Suprapubic skin (tissue), 4 donors: ENCODE measurements around the gene L3MBTL4. TPM values are rescaled to one million over a fixed set of nuclear protein-coding genes. Genes with fewer than 3 reads are reported as not detected.

Source experiments
- DNase-seq, 2 donors: peaks; one replicate each; pipeline ENCODE4 v3.0.0-alpha.2; 2019; ENCODE audit warnings: low spot score in 2 of 2
- H3K27ac ChIP-seq: fragments of 200-600 bp; sonication (generic); one replicate; pipeline ENCODE4 v1.5.1; 2019
- H3K27me3 ChIP-seq: fragments of 200-600 bp; sonication (generic); one replicate; pipeline ENCODE4 v1.5.1; 2019
- H3K36me3 ChIP-seq: fragments of 200-600 bp; sonication (generic); one replicate; pipeline ENCODE4 v1.5.1; 2019
- H3K4me1 ChIP-seq: fragments of 200-600 bp; sonication (generic); one replicate; pipeline ENCODE4 v1.5.1; 2019
- H3K4me3 ChIP-seq: fragments of 200-600 bp; sonication (generic); one replicate; pipeline ENCODE4 v1.5.1; 2019; ENCODE audit warnings: mild to moderate bottlenecking
- H3K9me3 ChIP-seq: fragments of 200-600 bp; sonication (generic); one replicate; pipeline ENCODE4 v1.5.1; 2019
- CTCF ChIP-seq, 2 donors: fragments of 200-600 bp in 1 of 2; fragments of 450-650 bp in 1 of 2; sonication (generic) in 1 of 2; IDR thresholded peaks; one replicate each; pipeline ENCODE4 v1.5.1; 2016 to 2019; ENCODE audit warnings: antibody characterized with exemption in 2 of 2, mild to moderate bottlenecking in 1 of 2, moderate library complexity in 1 of 2
- EP300 ChIP-seq: sonication (generic); formaldehyde crosslinking; IDR thresholded peaks from one replicate; pipeline ENCODE4 v1.6.1; 2017; ENCODE audit warnings: antibody characterized with exemption
- POLR2A ChIP-seq, 2 donors: fragments of 450-650 bp; IDR thresholded peaks; one replicate each; pipeline ENCODE4 v1.6.1; 2017; ENCODE audit warnings: antibody characterized with exemption in 2 of 2, mild to moderate bottlenecking in 2 of 2, moderate library complexity in 2 of 2
- POLR2AphosphoS5 ChIP-seq, 3 donors: sonication (generic); formaldehyde crosslinking; IDR thresholded peaks; one replicate each; pipeline ENCODE4 v1.6.1; 2017; ENCODE audit warnings: antibody characterized with exemption in 3 of 3
- WGBS: methylation state at CpG from one replicate; pipeline ENCODE4 v1.1.5; 2018; 5-methylcytosine and 5-hydroxymethylcytosine counted together
- total RNA-seq, 4 donors: library from RNA; depleted of rRNA; stranded (reverse); fragments of >200 nt; gene quantifications; one replicate each; pipeline ENCODE4 v1.1.0, GENCODE V29; 2016

Gene L3MBTL4
- total RNA-seq, 4 donors from 2014 or later: 11.9 to 29.9 (median 14.4) TPM

GRCh38 chr18:5914951-5915350, 499.8 kb downstream of the L3MBTL4 start:
- TF ChIP-seq EP300 (no peak), CTCF (IDR thresholded peaks at IDR 0.05) (no peak), POLR2AphosphoS5 (IDR thresholded peaks at IDR 0.05) (no peak), POLR2A (IDR thresholded peaks at IDR 0.05) (no peak)
- H3K27me3 ChIP-seq: no peaks in the 10 kb centered on the region
- no peaks in the 10 kb centered on the region for H3K4me1 ChIP-seq
- no peak overlapping the region for H3K27ac ChIP-seq
- H3K4me3 ChIP-seq: no peak overlapping the region
- H3K9me3 ChIP-seq: no peaks in the 10 kb centered on the region
- no peaks in the 10 kb centered on the region for H3K36me3 ChIP-seq
- WGBS: 78% methylated on average over 5 of the region's 5 CpGs
- no peak for DNase-seq

- Histone ChIP-seq H3K27me3 (no peaks in the 10 kb centered on the region), H3K9me3 (no peaks in the 10 kb centered on the region), H3K4me3 (no peak overlapping the region), H3K27ac (no peak overlapping the region), H3K4me1 (no peaks in the 10 kb centered on the region), H3K36me3 (no peaks in the 10 kb centered on the region)
- TF ChIP-seq POLR2A (IDR thresholded peaks at IDR 0.05): no peak
- TF ChIP-seq CTCF (IDR thresholded peaks at IDR 0.05): no peak
- TF ChIP-seq POLR2AphosphoS5 (IDR thresholded peaks at IDR 0.05): no peak
- no peak for TF ChIP-seq EP300
- DNase-seq: no peak
- 73% methylated on average over 1 of the region's 1 CpG for WGBS
Observed at GRCh38 chr18:5914016-5914415, 500.7 kb downstream of the L3MBTL4 start.

GRCh38 chr18:5912566-5912965, 502.1 kb downstream of the L3MBTL4 start:
- no peak overlapping the region for H3K4me3 ChIP-seq
- TF ChIP-seq POLR2A (IDR thresholded peaks at IDR 0.05) (no peak), EP300 (no peak), POLR2AphosphoS5 (IDR thresholded peaks at IDR 0.05) (no peak), CTCF (IDR thresholded peaks at IDR 0.05) (no peak)
- no peaks in the 10 kb centered on the region for H3K9me3 ChIP-seq
- no peak overlapping the region for H3K27ac ChIP-seq
- no peaks in the 10 kb centered on the region for H3K36me3 ChIP-seq
- no peak for DNase-seq
- H3K27me3 ChIP-seq: no peaks in the 10 kb centered on the region
- 57% methylated on average over 7 of the region's 7 CpGs for WGBS
- H3K4me1 ChIP-seq: no peaks in the 10 kb centered on the region

GRCh38 chr18:5909125-5909524, 505.6 kb downstream of the L3MBTL4 start:
- H3K9me3 ChIP-seq: no peaks in the 10 kb centered on the region
- peaks cover 5% of the 10 kb centered on the region for H3K27me3 ChIP-seq
- no peak for TF ChIP-seq EP300
- TF ChIP-seq CTCF (IDR thresholded peaks at IDR 0.05): no peak
- no peaks in the 10 kb centered on the region for H3K36me3 ChIP-seq
- 49% methylated on average over 2 of the region's 2 CpGs for WGBS
- H3K4me3 ChIP-seq: no peak overlapping the region
- DNase-seq: no peak
- H3K27ac ChIP-seq: no peak overlapping the region
- H3K4me1 ChIP-seq: no peaks in the 10 kb centered on the region
